NT2/D1 (cell line): ENCODE results near the gene TMIGD2.

Experiments used
- SUZ12 ChIP-seq: IDR thresholded peaks from 2 replicates; pipeline ENCODE4 v1.6.1; 2011; ENCODE audit not compliant: insufficient read length, insufficient read depth; ENCODE audit errors: extremely low read depth
- YY1 ChIP-seq: IDR thresholded peaks from 2 replicates; pipeline ENCODE4 v1.6.1; 2011; ENCODE audit not compliant: insufficient read length, insufficient read depth
- ZNF274 ChIP-seq: IDR thresholded peaks from 2 replicates; pipeline ENCODE4 v1.6.1; 2011; ENCODE audit warnings: mild to moderate bottlenecking, low read depth, low read length

DNA sequence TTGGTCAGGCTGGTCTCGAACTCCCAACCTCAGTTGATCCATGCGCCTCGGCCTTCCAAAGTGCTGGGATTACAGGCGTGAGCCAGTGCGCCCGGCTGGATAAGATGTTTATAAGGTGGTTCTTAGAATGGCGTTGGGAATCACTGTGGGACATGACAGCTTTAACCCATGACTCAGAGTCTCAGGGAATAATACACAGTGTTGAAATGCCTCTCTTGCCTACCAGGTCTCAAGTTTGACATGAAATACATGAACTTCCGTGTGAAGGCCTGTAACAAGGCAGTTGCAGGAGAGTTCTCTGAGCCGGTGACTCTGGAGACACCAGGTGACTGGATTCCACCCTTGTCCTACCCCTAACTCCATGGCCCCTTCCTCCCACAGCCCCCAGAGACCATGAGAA is 14.8 kb upstream of the TMIGD2 start:
- no peak for TF ChIP-seq SUZ12
- no peak for TF ChIP-seq YY1
- no peak for TF ChIP-seq ZNF274
